GM18867 (cell line): ENCODE data around the gene RBM46.
"Not testable (repeated sequence)": the region's sequence is repeated elsewhere in the genome, so short reads cannot be mapped to it uniquely, and the experiment has no call there.

ENCODE experiments used
- ATAC-seq: cut with Tn5 transposase; IDR thresholded peaks from one replicate; pipeline ENCODE4 v1.9.1; 2021; ENCODE audit warnings: mild to moderate bottlenecking, moderate library complexity; ENCODE audit not compliant: unreplicated experiment

RBM46 gene

GRCh38 chr4:154836030-154836429, 55.0 kb downstream of the RBM46 start:
- ATAC-seq: no peak

GRCh38 chr4:154836513-154836912, 55.4 kb downstream of the RBM46 start:
- ATAC-seq: no peak

- no peak for ATAC-seq
Observed at GRCh38 chr4:154838155-154838554, 57.1 kb downstream of the RBM46 start.

GRCh38 chr4:154838694-154839093, 57.6 kb downstream of the RBM46 start:
- no peak for ATAC-seq

GRCh38 chr4:154854362-154854761, 73.3 kb downstream of the RBM46 start:
- ATAC-seq: peak; percentile 71

GRCh38 chr4:154858166-154858565, 77.1 kb downstream of the RBM46 start:
- no peak for ATAC-seq

- no peak for ATAC-seq
Observed at GRCh38 chr4:154868414-154869194, 87.5 kb downstream of the RBM46 start.

GRCh38 chr4:154869301-154869700, 88.2 kb downstream of the RBM46 start:
- no peak for ATAC-seq

GRCh38 chr4:154872198-154872597, 91.1 kb downstream of the RBM46 start:
- ATAC-seq: no peak

GRCh38 chr4:154874049-154874448, 93.0 kb downstream of the RBM46 start:
- not testable (repeated sequence) for ATAC-seq

GRCh38 chr4:154877110-154877760, 96.2 kb downstream of the RBM46 start:
- ATAC-seq: no peak
